Measurements from ENCODE around the gene SLC26A1. TPM values are rescaled to one million over a fixed set of nuclear protein-coding genes. Genes with fewer than 3 reads are reported as not detected.

SLC26A1 gene
- total and polyA plus RNA-seq, 4 experiments from 2014 or later, result 0.55 to 1.6 (median 0.81) TPM

DNA sequence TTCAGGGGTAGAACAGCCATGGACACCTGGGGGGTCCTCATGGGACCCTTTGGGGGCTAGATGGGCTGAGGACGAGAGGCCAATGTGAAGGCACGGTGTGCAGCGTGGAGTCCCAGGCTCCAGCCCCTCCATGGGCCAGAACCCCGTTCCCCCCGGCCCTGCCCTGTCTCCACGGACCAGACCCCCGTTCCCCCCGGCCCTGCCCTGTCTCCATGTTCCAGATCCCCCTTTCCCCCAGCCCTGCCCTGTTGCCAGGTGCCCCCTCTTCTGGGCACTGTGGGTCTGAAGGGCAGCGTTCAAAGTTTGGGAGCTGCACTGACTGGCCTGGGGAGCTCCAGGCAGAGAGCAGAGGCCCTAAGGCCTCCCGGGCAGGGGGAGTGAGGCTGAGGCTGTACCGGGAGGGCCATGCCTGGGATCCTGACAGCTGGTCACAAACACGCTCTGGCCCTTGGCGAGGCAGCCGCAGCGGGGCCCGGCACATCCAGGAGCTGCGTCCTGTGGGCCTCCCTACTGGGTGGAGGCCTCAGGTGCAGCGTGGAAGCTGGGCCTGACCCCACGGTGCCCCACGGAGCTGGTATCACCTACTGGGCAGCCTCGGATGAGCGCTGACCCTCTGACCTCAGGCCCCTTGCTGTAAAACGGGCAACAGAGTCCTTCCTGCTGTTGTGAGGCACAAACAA lies 28.7 kb downstream of the SLC26A1 start:
- Mint-ChIP-seq H3K36me3 (peaks cover 0 to 4% of the 10 kb centered on the region in 2 donors), H3K4me3 (no peak overlapping the region), H3K9me3 (peaks cover 0 to 2% (median 0%) of the 10 kb centered on the region in 8 donors), H3K27me3 (no peaks in the 10 kb centered on the region), H3K27ac (no peak overlapping the region), H3K4me1 (no peaks in the 10 kb centered on the region)
- ChIA-PET CTCF (ENCODE audit: partially characterized antibody) (no interaction called here), POLR2A (ENCODE audit: partially characterized antibody) (no interaction called here)
- intact Hi-C loops (cut with micrococcal nuclease), result no loop called here
- H3K36me3 ChIP-seq (ENCODE audit: insufficient read depth, low read length), result peaks cover 5% of the 10 kb centered on the region
- no peak overlapping the region for H3K27ac ChIP-seq (ENCODE audit: low read depth, low read length)
- no peak for DNase-seq
- no peaks in the 10 kb centered on the region for H3K27me3 ChIP-seq (ENCODE audit: insufficient read depth, low read length)
- no peak overlapping the region for H3K4me3 ChIP-seq (ENCODE audit: low read length in 2 of 2)
- no peaks in the 10 kb centered on the region for H3K9me3 ChIP-seq (ENCODE audit: control insufficient read depth in 1 of 2, low read length in 2 of 2)
- no peaks in the 10 kb centered on the region for H3K4me1 ChIP-seq (ENCODE audit: insufficient read depth, low read length)

DNA sequence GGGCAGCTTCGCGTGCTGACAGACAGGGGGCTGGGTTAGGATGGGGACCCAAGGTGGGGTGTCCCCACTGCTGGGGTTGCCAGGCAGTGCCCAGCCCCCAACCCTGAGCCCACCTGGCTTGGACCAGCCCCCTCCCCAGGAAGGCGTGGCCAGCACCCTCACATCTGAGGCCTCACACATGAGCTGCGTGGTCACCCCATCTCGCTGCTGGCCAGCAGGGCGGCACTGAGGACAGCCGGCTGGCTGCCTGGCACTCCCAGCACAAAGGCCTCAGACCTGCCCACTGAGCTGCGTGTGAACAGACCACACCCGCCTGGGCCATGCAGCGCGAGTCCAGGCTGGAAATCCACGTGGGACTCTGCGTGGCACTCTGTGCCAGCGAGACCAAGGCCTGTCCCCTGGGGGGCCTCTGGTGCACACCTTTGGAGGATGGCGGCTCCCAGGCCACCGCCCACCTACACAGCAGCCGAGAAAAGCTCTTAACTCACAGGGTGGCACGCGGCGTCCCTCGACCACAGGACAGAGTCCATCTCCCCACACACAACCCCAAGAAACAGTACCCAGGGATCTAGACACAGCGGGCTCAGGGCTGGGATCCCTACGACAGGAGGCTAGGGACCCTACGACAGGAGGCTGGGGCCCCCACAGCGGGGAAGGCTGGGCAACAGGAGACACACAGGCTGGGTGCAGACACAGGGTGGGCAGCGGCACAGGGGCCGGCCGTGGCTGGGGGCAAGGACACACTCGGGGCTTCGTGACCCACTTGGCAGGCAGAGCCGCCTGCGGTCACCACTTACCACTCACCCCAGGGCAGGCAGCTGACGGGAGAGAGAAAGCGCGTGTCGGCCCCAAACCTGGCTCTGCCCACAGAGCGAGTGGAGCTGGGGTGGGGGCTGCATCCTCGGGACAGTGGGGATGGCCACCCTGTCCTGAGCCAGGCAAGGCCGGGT lies 29.7 kb downstream of the SLC26A1 start:
- Mint-ChIP-seq H3K4me1 (no peaks in the 10 kb centered on the region), H3K36me3 (peaks cover 0 to 9% of the 10 kb centered on the region in 2 donors), H3K4me3 (no peak overlapping the region), H3K27ac (peak overlapping the region in 1 of 7 donors; percentile 38), H3K9me3 (peaks cover 0 to 2% (median 0%) of the 10 kb centered on the region in 8 donors), H3K27me3 (no peaks in the 10 kb centered on the region)
- intact Hi-C loops (cut with micrococcal nuclease), result no loop called here
- no peaks in the 10 kb centered on the region for H3K9me3 ChIP-seq (ENCODE audit: control insufficient read depth in 1 of 2, low read length in 2 of 2)
- no peaks in the 10 kb centered on the region for H3K27me3 ChIP-seq (ENCODE audit: insufficient read depth, low read length)
- H3K4me3 ChIP-seq (ENCODE audit: low read length in 2 of 2), result no peak overlapping the region
- no peak overlapping the region for H3K27ac ChIP-seq (ENCODE audit: low read depth, low read length)
- H3K4me1 ChIP-seq (ENCODE audit: insufficient read depth, low read length), result no peaks in the 10 kb centered on the region
- H3K36me3 ChIP-seq (ENCODE audit: insufficient read depth, low read length), result peaks cover 5% of the 10 kb centered on the region
- no peak for DNase-seq
- ChIA-PET POLR2A (ENCODE audit: partially characterized antibody) (no interaction called here), CTCF (ENCODE audit: partially characterized antibody) (no interaction called here)

DNA sequence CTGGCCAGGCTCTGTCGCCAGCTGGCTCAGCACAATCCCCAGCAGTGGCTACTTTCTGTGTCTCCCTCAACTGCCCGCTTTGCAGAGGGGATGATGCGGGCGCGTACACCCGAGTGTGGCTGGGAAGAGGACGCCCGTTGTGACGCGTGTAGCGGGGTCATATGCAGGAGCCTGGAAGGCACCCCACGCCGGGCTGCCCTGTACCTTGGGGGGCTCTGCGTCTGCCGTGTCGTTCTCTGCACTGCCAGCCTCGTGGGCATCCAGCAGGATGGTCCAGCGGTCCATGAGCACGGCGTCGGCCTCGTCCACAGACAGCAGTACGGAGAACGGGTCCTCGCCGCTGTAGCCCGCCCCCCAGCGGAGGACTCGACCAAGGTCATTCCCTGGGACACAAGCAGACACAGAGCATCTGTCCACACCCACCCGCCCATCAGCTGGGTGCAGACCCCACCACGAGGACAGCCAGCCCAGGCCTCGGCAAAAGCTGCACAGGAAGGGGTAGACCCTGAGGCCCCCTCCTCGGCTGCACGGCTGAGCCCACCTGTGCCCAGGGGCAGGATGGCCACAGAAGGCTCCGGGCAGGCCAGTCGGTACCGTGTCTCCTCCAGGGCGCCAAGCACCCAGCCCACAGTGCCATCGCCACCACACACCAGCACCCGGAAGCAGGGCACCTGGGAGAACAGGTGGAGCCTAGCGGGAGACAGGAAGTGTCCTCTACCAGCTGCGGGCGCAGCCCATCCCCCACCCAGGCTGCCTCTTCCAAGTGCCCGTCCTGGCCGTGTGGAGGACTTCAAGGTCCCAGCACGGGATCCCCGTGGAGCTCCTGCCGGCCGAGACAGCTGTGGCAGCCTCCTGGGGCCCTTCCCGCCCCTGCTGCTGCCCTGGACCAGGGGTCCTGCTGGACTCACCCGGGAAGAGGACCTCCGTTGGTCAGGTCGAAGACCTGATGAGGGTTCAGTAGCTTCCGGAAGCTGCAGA lies 30.7 kb downstream of the SLC26A1 start:
- Mint-ChIP-seq H3K27ac (peak overlapping the region in 2 of 7 donors; percentile 15 to 22), H3K36me3 (peaks cover 0 to 10% of the 10 kb centered on the region in 2 donors), H3K4me1 (no peaks in the 10 kb centered on the region), H3K27me3 (no peaks in the 10 kb centered on the region), H3K9me3 (peaks cover 0 to 2% (median 0%) of the 10 kb centered on the region in 8 donors), H3K4me3 (no peak overlapping the region)
- Histone ChIP-seq H3K27me3 (ENCODE audit: insufficient read depth, low read length) (no peaks in the 10 kb centered on the region), H3K4me3 (ENCODE audit: low read length in 2 of 2) (no peak overlapping the region), H3K36me3 (ENCODE audit: insufficient read depth, low read length) (peaks cover 5% of the 10 kb centered on the region), H3K9me3 (ENCODE audit: control insufficient read depth in 1 of 2, low read length in 2 of 2) (no peaks in the 10 kb centered on the region), H3K27ac (ENCODE audit: low read depth, low read length) (no peak overlapping the region), H3K4me1 (ENCODE audit: insufficient read depth, low read length) (no peaks in the 10 kb centered on the region)
- ChIA-PET CTCF (ENCODE audit: partially characterized antibody) (no interaction called here), POLR2A (ENCODE audit: partially characterized antibody) (no interaction called here)
- intact Hi-C loops (cut with micrococcal nuclease), result no loop called here
- DNase-seq, result no peak

DNA sequence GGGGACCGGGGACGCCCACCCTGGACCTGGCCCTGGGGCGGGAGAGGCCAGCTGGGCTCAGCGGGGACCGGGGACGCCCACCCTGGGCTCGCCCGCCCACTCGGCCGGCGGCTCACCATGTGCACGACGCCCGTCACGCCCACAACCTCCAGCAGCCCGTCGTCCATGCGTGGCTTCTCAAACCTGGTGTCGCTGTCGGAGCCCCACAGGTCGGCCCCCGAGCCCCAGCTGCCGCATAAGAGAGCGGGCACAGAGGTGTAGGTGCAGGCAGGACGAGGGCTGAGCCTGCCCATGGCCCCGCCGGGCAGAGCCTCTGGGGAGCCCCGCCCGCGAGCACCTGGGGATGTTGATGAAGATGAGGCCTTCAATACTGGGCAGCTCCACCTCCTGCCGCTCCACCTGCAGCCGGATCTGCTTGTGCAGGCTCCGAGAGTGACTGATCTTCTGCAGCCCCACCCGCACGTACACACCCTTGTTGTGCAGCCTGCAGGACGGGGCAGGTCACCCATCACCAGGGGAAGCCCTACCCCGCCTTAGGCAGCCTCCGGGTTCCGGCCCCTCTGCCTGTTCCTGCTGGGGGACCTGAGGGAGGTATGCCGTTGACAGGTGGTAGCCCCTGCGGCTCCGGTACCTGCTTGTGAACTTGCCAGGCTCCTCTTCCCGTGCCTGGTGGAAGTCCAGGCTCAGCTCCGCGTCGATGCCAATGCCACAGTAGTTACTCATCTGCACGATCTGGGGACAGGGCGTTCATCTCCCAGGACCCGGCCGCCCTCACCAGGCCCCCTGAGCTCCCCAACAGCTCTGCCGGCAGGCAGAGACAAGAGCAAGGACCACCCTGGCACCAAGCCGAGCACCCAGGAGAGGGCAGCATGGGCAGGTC lies 31.6 kb downstream of the SLC26A1 start:
- intact Hi-C loops (cut with micrococcal nuclease), result no loop called here
- Mint-ChIP-seq H3K9me3 (peaks cover 0 to 2% (median 0%) of the 10 kb centered on the region in 8 donors), H3K36me3 (peaks cover 3 to 12% of the 10 kb centered on the region in 2 donors), H3K27me3 (no peaks in the 10 kb centered on the region), H3K27ac (peak overlapping the region in 1 of 7 donors; percentile 15), H3K4me1 (peaks cover 0 to 2% (median 0%) of the 10 kb centered on the region in 4 donors), H3K4me3 (no peak overlapping the region)
- Histone ChIP-seq H3K36me3 (ENCODE audit: insufficient read depth, low read length) (peaks cover 3% of the 10 kb centered on the region), H3K27me3 (ENCODE audit: insufficient read depth, low read length) (no peaks in the 10 kb centered on the region), H3K4me3 (ENCODE audit: low read length in 2 of 2) (no peak overlapping the region), H3K4me1 (ENCODE audit: insufficient read depth, low read length) (no peaks in the 10 kb centered on the region), H3K27ac (ENCODE audit: low read depth, low read length) (no peak overlapping the region), H3K9me3 (ENCODE audit: control insufficient read depth in 1 of 2, low read length in 2 of 2) (no peaks in the 10 kb centered on the region)
- POLR2A ChIA-PET (ENCODE audit: partially characterized antibody), result no interaction called here
- CTCF ChIA-PET (ENCODE audit: partially characterized antibody), result no interaction called here
- DNase-seq, result no peak

DNA sequence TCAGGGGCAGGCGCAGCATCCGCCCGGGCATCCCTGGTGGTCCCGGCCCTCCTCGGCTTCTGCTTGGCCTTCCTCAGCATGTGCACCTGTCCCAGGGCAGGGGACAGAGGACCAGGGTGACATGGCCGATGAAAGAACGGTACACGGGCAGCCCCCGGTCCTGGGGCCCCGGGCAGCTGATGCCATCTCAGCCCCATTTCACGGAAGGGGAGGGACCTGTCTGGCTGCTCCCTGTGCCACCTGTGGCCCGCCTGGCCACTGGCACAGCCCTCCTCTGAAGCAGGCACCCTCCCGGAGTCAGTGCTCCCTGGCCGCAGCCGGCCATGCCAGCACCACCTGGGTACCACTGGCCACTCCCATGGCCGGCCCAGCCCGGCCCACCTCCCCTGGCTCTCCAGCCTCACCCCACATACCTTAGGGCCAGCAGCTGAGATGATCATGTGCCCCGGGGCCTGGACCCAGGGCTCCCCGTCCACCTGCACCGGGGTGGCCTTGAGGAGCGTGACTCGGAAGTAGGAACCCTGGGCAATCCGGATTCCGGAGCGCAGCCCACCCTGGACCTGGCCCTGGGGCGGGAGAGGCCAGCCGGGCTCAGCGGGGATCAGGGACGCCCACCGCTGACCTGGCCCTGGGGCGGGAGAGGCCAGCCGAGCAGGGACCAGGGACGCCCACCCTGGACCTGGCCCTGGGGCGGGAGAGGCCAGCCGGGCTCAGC lies 32.4 kb downstream of the SLC26A1 start:
- intact Hi-C loops (cut with micrococcal nuclease), result no loop called here
- Mint-ChIP-seq H3K27me3 (no peaks in the 10 kb centered on the region), H3K4me3 (no peak overlapping the region), H3K36me3 (peaks cover 4 to 13% of the 10 kb centered on the region in 2 donors), H3K4me1 (peaks cover 0 to 2% (median 0%) of the 10 kb centered on the region in 4 donors), H3K27ac (no peak overlapping the region), H3K9me3 (peaks cover 0 to 2% (median 0%) of the 10 kb centered on the region in 8 donors)
- ChIA-PET CTCF (ENCODE audit: partially characterized antibody) (no interaction called here), POLR2A (ENCODE audit: partially characterized antibody) (no interaction called here)
- Histone ChIP-seq H3K36me3 (ENCODE audit: insufficient read depth, low read length) (no peaks in the 10 kb centered on the region), H3K27me3 (ENCODE audit: insufficient read depth, low read length) (no peaks in the 10 kb centered on the region), H3K27ac (ENCODE audit: low read depth, low read length) (no peak overlapping the region), H3K9me3 (ENCODE audit: control insufficient read depth in 1 of 2, low read length in 2 of 2) (no peaks in the 10 kb centered on the region), H3K4me3 (ENCODE audit: low read length in 2 of 2) (no peak overlapping the region), H3K4me1 (ENCODE audit: insufficient read depth, low read length) (no peaks in the 10 kb centered on the region)
- no peak for DNase-seq

DNA sequence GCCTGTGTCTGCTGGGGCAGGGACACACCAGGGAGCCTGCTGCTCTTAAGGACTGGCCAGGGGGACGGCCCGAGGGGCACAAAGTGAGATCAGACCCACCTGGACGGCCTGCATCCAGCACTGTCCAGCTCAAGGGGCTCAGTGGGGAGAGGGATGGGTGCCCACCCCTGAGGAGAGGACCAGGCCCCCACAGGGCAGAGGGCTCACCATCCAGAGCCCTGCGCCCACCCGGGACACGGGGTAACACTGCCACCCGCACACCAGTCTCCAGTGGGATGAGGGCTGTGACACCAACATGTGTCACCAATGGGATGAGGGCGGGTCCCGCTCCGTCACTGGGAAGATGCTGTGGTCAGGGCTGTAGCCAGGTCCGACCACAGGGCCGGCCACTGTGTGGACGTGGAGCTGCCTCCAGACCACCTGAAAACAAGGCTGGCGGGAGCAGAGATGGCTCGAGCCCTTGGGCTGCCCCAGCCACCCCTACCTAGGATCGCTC lies 33.0 kb downstream of the SLC26A1 start:
- Mint-ChIP-seq H3K9me3 (no peaks in the 10 kb centered on the region), H3K4me1 (peaks cover 0 to 2% (median 0%) of the 10 kb centered on the region in 4 donors), H3K4me3 (no peak overlapping the region), H3K27me3 (no peaks in the 10 kb centered on the region), H3K27ac (no peak overlapping the region), H3K36me3 (peaks cover 4 to 13% of the 10 kb centered on the region in 2 donors)
- H3K27me3 ChIP-seq (ENCODE audit: insufficient read depth, low read length), result no peaks in the 10 kb centered on the region
- H3K4me1 ChIP-seq (ENCODE audit: insufficient read depth, low read length), result no peaks in the 10 kb centered on the region
- no peak for DNase-seq
- no peaks in the 10 kb centered on the region for H3K9me3 ChIP-seq (ENCODE audit: control insufficient read depth in 1 of 2, low read length in 2 of 2)
- no peak overlapping the region for H3K27ac ChIP-seq (ENCODE audit: low read depth, low read length)
- H3K4me3 ChIP-seq (ENCODE audit: low read length in 2 of 2), result no peak overlapping the region
- CTCF ChIA-PET (ENCODE audit: partially characterized antibody), result no interaction called here
- POLR2A ChIA-PET (ENCODE audit: partially characterized antibody), result no interaction called here
- intact Hi-C loops (cut with micrococcal nuclease), result no loop called here
- H3K36me3 ChIP-seq (ENCODE audit: insufficient read depth, low read length), result no peaks in the 10 kb centered on the region

All from CD4-positive, alpha-beta memory T cell (primary cell).